Limb (tissue), 2 donors: ENCODE measurements around the gene OR52A1.

Experiments used
- DNase-seq, 2 donors: peaks; one replicate each; pipeline ENCODE4 v3.0.0-alpha.2; 2016; ENCODE audit errors: extremely low spot score in 2 of 2

The OR52A1 gene

DNA sequence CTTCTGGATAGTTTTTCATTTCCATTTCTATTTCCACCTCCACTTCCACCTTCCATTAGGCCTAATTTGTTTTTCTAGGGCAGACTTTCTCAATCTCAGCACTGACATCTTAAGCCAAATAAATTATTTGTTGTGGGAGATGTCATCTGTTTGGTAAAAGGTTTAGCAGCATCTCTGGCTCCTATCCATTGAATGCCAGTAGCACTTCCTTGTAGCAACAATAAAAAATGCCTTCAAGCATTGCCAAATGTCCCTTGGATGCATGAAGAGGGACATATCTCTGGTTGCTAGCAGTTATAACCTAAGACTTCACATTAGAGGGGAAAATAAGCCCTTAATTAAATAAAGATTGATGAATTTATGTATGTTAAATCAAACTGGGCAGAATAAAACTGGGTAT, 18.3 kb downstream of the OR52A1 start:
- no peak for DNase-seq

GRCh38 chr11:5131584-5132335, 22.8 kb downstream of the OR52A1 start:
- DNase-seq = no peak

- no peak for DNase-seq
These were observed 25.1 kb downstream of the OR52A1 start for GRCh38 chr11:5129457-5129877.

DNA sequence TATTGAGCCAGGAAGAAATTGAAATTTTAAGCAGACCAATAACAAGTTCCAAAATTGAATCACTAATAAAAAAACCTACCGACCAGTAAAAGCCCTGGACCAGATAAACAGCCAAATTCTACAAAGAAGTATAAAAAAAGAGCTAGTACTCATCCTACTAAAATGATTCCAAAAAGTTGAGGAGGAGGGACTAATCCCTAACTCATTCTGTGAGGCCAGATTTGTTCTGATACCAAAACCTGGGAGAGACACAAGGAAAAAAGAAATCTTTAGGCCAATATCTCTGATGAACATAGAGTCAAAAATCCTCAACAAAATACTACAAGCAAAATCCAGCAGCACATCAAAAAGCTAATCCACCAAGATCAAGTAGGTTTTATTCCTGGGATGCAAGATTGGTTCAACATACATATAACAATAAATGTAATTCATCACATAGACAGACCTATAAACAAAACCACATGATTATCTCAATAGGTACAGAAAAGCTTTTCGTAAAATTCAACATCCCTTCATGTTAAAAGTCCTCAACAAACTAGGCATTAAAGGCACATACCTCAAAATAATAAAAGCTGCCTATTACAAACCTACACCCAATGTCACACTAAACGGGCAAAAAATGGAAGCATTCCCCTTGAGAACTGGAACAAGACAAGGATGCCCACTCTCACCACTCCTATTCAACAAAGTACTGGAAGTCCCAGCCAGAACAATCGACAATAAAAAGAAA, 29.5 kb downstream of the OR52A1 start:
- DNase-seq = no peak

- peak; percentile 50 to 79 for DNase-seq
These were observed 30.6 kb downstream of the OR52A1 start for GRCh38 chr11:5123802-5124521.

GRCh38 chr11:5118893-5119292, 35.7 kb downstream of the OR52A1 start:
- DNase-seq = no peak

GRCh38 chr11:5117588-5117987, 37.0 kb downstream of the OR52A1 start:
- DNase-seq = no peak

- no peak for DNase-seq
These were observed 39.2 kb downstream of the OR52A1 start for GRCh38 chr11:5115339-5115738.

DNA sequence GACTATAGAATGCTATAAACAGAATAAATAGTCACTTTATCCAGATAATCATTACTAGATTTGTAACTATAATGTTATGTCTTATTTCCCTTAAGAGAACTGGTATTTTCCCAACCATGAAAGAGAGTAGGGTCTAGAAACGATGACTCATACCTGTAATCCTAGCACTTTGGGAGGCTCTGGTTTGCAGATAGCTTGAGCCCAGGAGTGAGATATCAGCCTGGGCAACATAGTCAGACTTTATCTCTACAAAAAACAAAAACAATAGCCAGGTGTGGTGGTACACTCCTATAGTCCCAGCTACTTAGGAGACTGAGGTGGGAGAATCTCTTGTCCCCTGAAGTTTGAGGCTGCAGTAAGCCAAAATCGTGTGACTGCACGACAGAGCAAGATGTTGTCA, 47.3 kb downstream of the OR52A1 start:
- no peak for DNase-seq

DNA sequence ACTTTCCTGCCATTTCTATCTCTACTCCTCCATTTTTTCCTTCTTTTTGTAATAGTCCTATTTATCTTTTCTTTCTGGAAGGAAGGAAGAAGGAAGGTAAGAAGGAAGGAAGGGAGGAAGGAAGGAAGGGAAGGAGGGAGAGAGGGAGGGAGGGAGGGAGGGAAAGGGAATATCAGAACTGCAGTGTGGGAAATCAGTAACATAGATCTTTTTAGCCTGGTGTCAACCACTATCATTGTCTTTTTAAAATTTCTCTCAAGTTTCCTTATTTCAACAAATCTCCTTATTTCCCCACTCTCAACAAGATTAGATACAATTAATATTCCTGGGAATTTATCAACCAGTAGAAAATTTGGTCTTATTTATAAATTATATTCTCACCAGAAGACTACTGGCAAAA, 51.5 kb downstream of the OR52A1 start:
- DNase-seq = no peak

DNA sequence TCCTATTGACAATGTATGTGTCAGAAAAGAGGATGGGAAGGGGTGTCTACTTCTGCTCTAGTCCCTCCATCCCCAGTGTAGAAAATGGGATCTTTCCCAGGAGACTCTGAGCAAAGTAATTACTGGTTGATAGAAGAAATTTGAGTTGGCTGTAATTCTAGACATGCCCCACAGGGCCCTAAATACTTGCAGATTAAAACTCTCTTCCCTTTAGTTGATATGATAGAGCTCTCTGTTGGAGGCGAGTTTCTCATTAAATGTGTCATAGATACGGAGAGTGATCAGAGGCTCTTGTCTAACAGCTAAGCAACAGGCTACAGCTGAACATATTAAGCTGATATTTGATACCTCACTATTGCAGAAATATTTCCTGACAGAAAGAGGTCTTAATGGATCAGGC, 52.3 kb downstream of the OR52A1 start:
- DNase-seq = peak in 1 of 2 donors; percentile 11

DNA sequence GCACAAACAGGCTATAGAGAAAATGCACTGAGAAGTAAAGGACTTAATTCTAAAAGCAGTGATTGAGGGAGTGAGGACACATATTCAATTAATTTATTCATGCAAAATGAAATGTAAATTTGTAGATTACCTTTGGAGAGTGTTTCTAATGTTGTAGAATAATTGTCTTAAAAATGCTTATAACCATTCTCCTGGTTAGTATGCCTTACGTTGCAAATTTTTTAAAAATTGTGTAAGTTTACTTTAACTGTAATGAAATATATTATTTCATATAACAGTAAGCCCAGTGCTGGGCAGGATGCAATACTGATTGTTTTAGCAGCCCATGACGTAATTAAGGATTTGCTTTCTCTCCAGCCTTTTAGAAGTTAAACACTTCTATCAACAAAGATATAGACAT, 58.5 kb downstream of the OR52A1 start:
- no peak for DNase-seq
